Erythroblast (primary cell): ENCODE measurements around the gene TRIO.

Source experiments
- GATA1 ChIP-seq: IDR thresholded peaks from 2 replicates; pipeline ENCODE4 v1.6.1; 2011; ENCODE audit warnings: low read depth, mild to moderate bottlenecking, control low read depth, low read length, moderate library complexity
- POLR2A ChIP-seq: IDR thresholded peaks from 2 replicates; pipeline ENCODE4 v1.6.1; 2011; ENCODE audit warnings: mild to moderate bottlenecking, low read length

DNA sequence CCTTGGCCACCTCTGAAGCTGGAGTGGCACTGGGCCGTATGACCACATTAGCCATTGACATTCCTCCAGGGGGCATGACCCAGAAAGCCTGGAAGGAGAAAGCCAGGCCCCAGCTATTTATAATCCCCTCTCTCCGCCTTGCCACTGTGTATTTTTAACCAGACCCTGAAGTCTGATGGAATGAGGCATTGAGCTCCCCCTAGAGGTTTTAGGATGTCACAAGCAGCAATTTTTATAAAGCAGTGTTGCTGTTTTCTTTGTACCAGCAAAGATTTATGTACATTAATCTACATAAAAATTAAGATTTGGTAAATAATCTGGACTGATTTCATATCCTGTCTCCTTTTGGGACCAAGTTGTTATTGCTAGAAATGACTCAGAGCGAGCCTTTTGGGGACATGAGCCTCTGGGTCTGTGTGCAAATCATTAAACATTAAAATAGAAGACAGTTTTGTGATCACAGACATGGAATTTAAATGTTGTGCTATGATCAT, 127.1 kb downstream of the TRIO start:
- TF ChIP-seq POLR2A = no peak
- no peak for TF ChIP-seq GATA1
